Measurements from ENCODE around the gene RHBDL3.
"Not testable (repeated sequence)": the region's sequence is repeated elsewhere in the genome, so short reads cannot be mapped to it uniquely, and the experiment has no call there.

RHBDL3 gene

GRCh38 chr17:32350666-32351418 lies 85.2 kb downstream of the RHBDL3 start:
- peak overlapping the region; percentile 94 for H3K27ac ChIP-seq
- no peak for TF ChIP-seq ZFX (IDR thresholded peaks at IDR 0.05)
- TF ChIP-seq, protein P1, sequence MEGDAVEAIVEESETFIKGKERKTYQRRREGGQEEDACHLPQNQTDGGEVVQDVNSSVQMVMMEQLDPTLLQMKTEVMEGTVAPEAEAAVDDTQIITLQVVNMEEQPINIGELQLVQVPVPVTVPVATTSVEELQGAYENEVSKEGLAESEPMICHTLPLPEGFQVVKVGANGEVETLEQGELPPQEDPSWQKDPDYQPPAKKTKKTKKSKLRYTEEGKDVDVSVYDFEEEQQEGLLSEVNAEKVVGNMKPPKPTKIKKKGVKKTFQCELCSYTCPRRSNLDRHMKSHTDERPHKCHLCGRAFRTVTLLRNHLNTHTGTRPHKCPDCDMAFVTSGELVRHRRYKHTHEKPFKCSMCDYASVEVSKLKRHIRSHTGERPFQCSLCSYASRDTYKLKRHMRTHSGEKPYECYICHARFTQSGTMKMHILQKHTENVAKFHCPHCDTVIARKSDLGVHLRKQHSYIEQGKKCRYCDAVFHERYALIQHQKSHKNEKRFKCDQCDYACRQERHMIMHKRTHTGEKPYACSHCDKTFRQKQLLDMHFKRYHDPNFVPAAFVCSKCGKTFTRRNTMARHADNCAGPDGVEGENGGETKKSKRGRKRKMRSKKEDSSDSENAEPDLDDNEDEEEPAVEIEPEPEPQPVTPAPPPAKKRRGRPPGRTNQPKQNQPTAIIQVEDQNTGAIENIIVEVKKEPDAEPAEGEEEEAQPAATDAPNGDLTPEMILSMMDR (conservative IDR thresholded peaks at IDR 0.05) = no peak

- H3K27ac ChIP-seq = not testable (repeated sequence)
Measured at GRCh38 chr17:32352734-32353133, 87.1 kb downstream of the RHBDL3 start.

GRCh38 chr17:32355649-32356377 lies 90.2 kb downstream of the RHBDL3 start:
- no peak overlapping the region for H3K27ac ChIP-seq
- TF ChIP-seq ZFX (IDR thresholded peaks at IDR 0.05) = no peak
- TF ChIP-seq, protein P1 (conservative IDR thresholded peaks at IDR 0.05) = no peak

DNA sequence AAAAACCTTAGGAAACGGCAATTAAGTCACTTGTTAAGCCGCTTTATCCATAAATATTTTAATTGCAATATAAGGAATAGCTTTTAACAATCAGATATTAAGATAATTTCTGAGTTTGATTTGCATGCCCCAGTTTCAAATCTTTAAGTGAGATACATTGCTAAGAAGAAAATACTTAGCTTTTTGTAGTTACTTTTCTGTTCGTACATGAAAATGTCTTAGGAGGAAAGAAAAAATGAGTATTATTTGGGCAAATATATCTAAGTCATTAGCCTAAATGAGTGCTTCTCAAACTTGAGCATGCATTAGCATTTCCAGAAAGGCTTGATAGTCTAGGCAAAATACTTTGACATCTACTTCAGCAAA lies 90.7 kb downstream of the RHBDL3 start:
- no peak overlapping the region for H3K27ac ChIP-seq
- TF ChIP-seq ZFX (IDR thresholded peaks at IDR 0.05) = no peak
- TF ChIP-seq, protein P1 (conservative IDR thresholded peaks at IDR 0.05) = no peak

DNA sequence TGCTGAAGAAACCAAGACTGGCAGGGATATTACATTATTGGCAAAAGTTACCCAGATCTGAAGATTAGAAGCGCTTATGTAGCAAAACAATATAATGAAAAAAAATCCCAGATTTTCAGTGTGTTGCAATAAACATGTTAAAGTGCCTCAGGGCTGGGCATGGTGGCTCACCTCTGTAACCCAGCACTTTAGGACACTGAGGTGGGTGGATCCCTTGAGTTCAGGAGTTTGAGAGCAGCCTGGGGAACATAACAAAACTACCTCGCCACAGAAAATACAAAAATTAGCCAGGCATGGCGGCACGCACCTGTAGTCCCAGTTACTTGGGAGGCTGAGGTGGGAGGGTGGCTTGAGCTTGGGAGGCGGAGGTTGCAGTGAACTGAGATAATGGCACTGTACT lies 91.1 kb downstream of the RHBDL3 start:
- no peak overlapping the region for H3K27ac ChIP-seq
- no peak for TF ChIP-seq ZFX (IDR thresholded peaks at IDR 0.05)
- TF ChIP-seq, protein P1 (conservative IDR thresholded peaks at IDR 0.05) = no peak

DNA sequence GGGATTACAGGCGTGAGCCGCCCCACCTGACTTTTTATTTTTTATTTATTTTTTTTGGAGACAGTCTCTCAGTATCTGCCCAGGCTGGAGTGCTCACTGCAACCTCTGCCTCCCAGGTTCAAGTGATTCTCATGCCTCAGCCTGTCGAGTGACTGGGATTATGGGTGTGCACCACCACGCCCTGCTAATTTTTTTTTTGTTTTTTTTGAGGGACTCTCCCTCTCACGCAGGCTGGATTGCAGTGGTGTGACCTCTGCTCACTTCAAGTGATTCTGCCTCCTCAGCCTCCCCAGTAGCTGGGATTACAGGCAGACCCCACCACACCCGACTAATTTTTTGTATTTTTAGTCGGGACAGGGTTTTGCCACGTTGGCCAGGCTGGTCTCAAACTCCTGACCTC lies 92.0 kb downstream of the RHBDL3 start:
- H3K27ac ChIP-seq = no peak overlapping the region
- TF ChIP-seq, protein P1 (conservative IDR thresholded peaks at IDR 0.05) = no peak
- no peak for TF ChIP-seq ZFX (IDR thresholded peaks at IDR 0.05)

DNA sequence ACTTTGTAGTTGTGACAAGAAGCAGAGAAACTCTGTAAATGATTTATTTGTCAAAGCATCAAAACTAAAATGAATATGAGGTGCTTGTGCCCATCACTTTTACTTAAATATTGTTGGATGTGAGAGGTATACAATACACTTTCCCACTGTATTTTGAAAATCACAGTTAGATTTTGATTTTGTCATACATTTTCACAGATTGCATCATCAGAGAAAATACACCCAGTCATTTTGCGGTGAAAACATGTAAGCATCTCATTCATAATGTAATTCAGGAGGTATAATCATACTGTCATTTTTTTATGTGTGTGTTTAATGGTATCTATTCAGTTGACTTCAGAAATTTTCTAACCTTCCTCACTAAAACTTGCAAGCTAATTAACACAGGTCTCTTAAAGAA lies 95.6 kb downstream of the RHBDL3 start:
- H3K27ac ChIP-seq = no peak overlapping the region
- TF ChIP-seq ZFX (IDR thresholded peaks at IDR 0.05) = no peak
- TF ChIP-seq, protein P1 (conservative IDR thresholded peaks at IDR 0.05) = no peak

Measured in C4-2B (cell line).